ENCODE measurements around the gene C1orf21.

C1orf21 gene

GRCh38 chr1:184497959-184498723, 111.3 kb downstream of the C1orf21 start:
- H3K14ac ChIP-seq (ENCODE audit: low read length): no peak overlapping the region
- no peak overlapping the region for H4K91ac ChIP-seq (ENCODE audit: low read depth, low read length)
- H3K4me2 ChIP-seq (ENCODE audit: low read length): no peak overlapping the region
- H2AFZ ChIP-seq (ENCODE audit: insufficient read depth, low read length, poor library complexity): no peak overlapping the region
- no peak overlapping the region for H2BK120ac ChIP-seq (ENCODE audit: insufficient read depth, low read length, poor library complexity)
- no peak overlapping the region for H2BK5ac ChIP-seq (ENCODE audit: low read depth, low read length, poor library complexity)
- H4K12ac ChIP-seq (ENCODE audit: low read depth, low read length): no peak overlapping the region
- no peak overlapping the region for H2AK5ac ChIP-seq (ENCODE audit: low read length)
- peaks cover 0 to 2% of the 10 kb centered on the region in 2 experiments for H3K36me3 ChIP-seq (ENCODE audit: control insufficient read depth in 1 of 2, insufficient read depth in 2 of 2, low read length in 2 of 2)
- H3K23ac ChIP-seq (ENCODE audit: low read length): no peak overlapping the region
- H3K4ac ChIP-seq (ENCODE audit: low read depth, low read length): no peak overlapping the region
- no peaks in the 10 kb centered on the region for H3K27me3 ChIP-seq (ENCODE audit: insufficient read depth, low read length)
- no peak overlapping the region for H3K18ac ChIP-seq (ENCODE audit: low read length)
- H4K8ac ChIP-seq (ENCODE audit: low read depth, low read length): no peak overlapping the region
- no peak overlapping the region for H2BK12ac ChIP-seq (ENCODE audit: low read length)
- WGBS (ENCODE audit: extremely low coverage, insufficient coverage, insufficient read length): no CpG with 5 or more reads among the region's 10 CpGs
- no peak overlapping the region for H3K9ac ChIP-seq (ENCODE audit: low read length)
- no peak for DNase-seq
- no peaks in the 10 kb centered on the region for H3K79me2 ChIP-seq (ENCODE audit: control insufficient read depth, insufficient read depth, low read length, poor library complexity)
- H3K27ac ChIP-seq (ENCODE audit: low read depth, low read length): no peak overlapping the region
- no peak overlapping the region for H3K4me3 ChIP-seq (ENCODE audit: low read depth, low read length)
- H3K4me1 ChIP-seq (ENCODE audit: control insufficient read depth in 1 of 2, insufficient read depth in 2 of 2, low read length in 2 of 2): no peaks in the 10 kb centered on the region
- H3K79me1 ChIP-seq (ENCODE audit: low read length): no peaks in the 10 kb centered on the region
- no peaks in the 10 kb centered on the region for H3K9me3 ChIP-seq (ENCODE audit: insufficient read depth, low read depth, low read length)

- Histone ChIP-seq H4K12ac (ENCODE audit: low read depth, low read length) (no peak overlapping the region), H3K18ac (ENCODE audit: low read length) (no peak overlapping the region), H2AK5ac (ENCODE audit: low read length) (no peak overlapping the region), H3K9ac (ENCODE audit: low read length) (no peak overlapping the region), H3K4me1 (ENCODE audit: control insufficient read depth in 1 of 2, insufficient read depth in 2 of 2, low read length in 2 of 2) (peaks cover 4% of the 10 kb centered on the region in 2 experiments), H3K27ac (ENCODE audit: low read depth, low read length) (no peak overlapping the region), H2BK120ac (ENCODE audit: insufficient read depth, low read length, poor library complexity) (no peak overlapping the region), H3K4me3 (ENCODE audit: low read depth, low read length) (no peak overlapping the region), H3K23ac (ENCODE audit: low read length) (no peak overlapping the region), H3K14ac (ENCODE audit: low read length) (no peak overlapping the region), H2AFZ (ENCODE audit: insufficient read depth, low read length, poor library complexity) (no peak overlapping the region), H3K79me2 (ENCODE audit: control insufficient read depth, insufficient read depth, low read length, poor library complexity) (no peaks in the 10 kb centered on the region), H4K91ac (ENCODE audit: low read depth, low read length) (no peak overlapping the region), H3K4me2 (ENCODE audit: low read length) (no peak overlapping the region), H3K9me3 (ENCODE audit: insufficient read depth, low read depth, low read length) (no peaks in the 10 kb centered on the region), H3K27me3 (ENCODE audit: insufficient read depth, low read length) (no peaks in the 10 kb centered on the region), H3K4ac (ENCODE audit: low read depth, low read length) (no peak overlapping the region), H2BK5ac (ENCODE audit: low read depth, low read length, poor library complexity) (no peak overlapping the region), H3K36me3 (ENCODE audit: control insufficient read depth in 1 of 2, insufficient read depth in 2 of 2, low read length in 2 of 2) (peaks cover 0 to 2% of the 10 kb centered on the region in 2 experiments), H3K79me1 (ENCODE audit: low read length) (no peaks in the 10 kb centered on the region), H2BK12ac (ENCODE audit: low read length) (no peak overlapping the region), H4K8ac (ENCODE audit: low read depth, low read length) (no peak overlapping the region)
- DNase-seq: no peak
- WGBS (ENCODE audit: extremely low coverage, insufficient coverage, insufficient read length): no CpG with 5 or more reads among the region's 1 CpG
Observed at GRCh38 chr1:184499616-184500015, 112.8 kb downstream of the C1orf21 start.

- Histone ChIP-seq H2BK12ac (ENCODE audit: low read length) (no peak overlapping the region), H3K79me1 (ENCODE audit: low read length) (no peaks in the 10 kb centered on the region), H3K9ac (ENCODE audit: low read length) (no peak overlapping the region), H3K27me3 (ENCODE audit: insufficient read depth, low read length) (no peaks in the 10 kb centered on the region), H4K8ac (ENCODE audit: low read depth, low read length) (no peak overlapping the region), H3K9me3 (ENCODE audit: insufficient read depth, low read depth, low read length) (no peaks in the 10 kb centered on the region), H3K14ac (ENCODE audit: low read length) (no peak overlapping the region), H4K91ac (ENCODE audit: low read depth, low read length) (no peak overlapping the region), H2AFZ (ENCODE audit: insufficient read depth, low read length, poor library complexity) (no peak overlapping the region), H3K79me2 (ENCODE audit: control insufficient read depth, insufficient read depth, low read length, poor library complexity) (no peaks in the 10 kb centered on the region), H2AK5ac (ENCODE audit: low read length) (no peak overlapping the region), H3K4ac (ENCODE audit: low read depth, low read length) (no peak overlapping the region), H4K12ac (ENCODE audit: low read depth, low read length) (no peak overlapping the region), H3K18ac (ENCODE audit: low read length) (no peak overlapping the region), H3K4me1 (ENCODE audit: control insufficient read depth in 1 of 2, insufficient read depth in 2 of 2, low read length in 2 of 2) (peaks cover 4% of the 10 kb centered on the region in 2 experiments), H3K27ac (ENCODE audit: low read depth, low read length) (no peak overlapping the region), H2BK120ac (ENCODE audit: insufficient read depth, low read length, poor library complexity) (no peak overlapping the region), H3K4me2 (ENCODE audit: low read length) (no peak overlapping the region), H3K23ac (ENCODE audit: low read length) (no peak overlapping the region), H3K36me3 (ENCODE audit: control insufficient read depth in 1 of 2, insufficient read depth in 2 of 2, low read length in 2 of 2) (no peaks in the 10 kb centered on the region), H3K4me3 (ENCODE audit: low read depth, low read length) (no peak overlapping the region), H2BK5ac (ENCODE audit: low read depth, low read length, poor library complexity) (no peak overlapping the region)
- WGBS (ENCODE audit: extremely low coverage, insufficient coverage, insufficient read length): no CpG with 5 or more reads among the region's 6 CpGs
- no peak for DNase-seq
Observed at GRCh38 chr1:184502161-184502560, 115.3 kb downstream of the C1orf21 start.

- Histone ChIP-seq H3K14ac (ENCODE audit: low read length) (no peak overlapping the region), H3K4me3 (ENCODE audit: low read depth, low read length) (no peak overlapping the region), H3K79me2 (ENCODE audit: control insufficient read depth, insufficient read depth, low read length, poor library complexity) (no peaks in the 10 kb centered on the region), H3K4ac (ENCODE audit: low read depth, low read length) (no peak overlapping the region), H2BK5ac (ENCODE audit: low read depth, low read length, poor library complexity) (no peak overlapping the region), H3K36me3 (ENCODE audit: control insufficient read depth in 1 of 2, insufficient read depth in 2 of 2, low read length in 2 of 2) (no peaks in the 10 kb centered on the region), H4K8ac (ENCODE audit: low read depth, low read length) (no peak overlapping the region), H4K12ac (ENCODE audit: low read depth, low read length) (no peak overlapping the region), H3K27me3 (ENCODE audit: insufficient read depth, low read length) (no peaks in the 10 kb centered on the region), H2AK5ac (ENCODE audit: low read length) (no peak overlapping the region), H4K91ac (ENCODE audit: low read depth, low read length) (no peak overlapping the region), H3K9ac (ENCODE audit: low read length) (no peak overlapping the region), H3K79me1 (ENCODE audit: low read length) (no peaks in the 10 kb centered on the region), H2BK120ac (ENCODE audit: insufficient read depth, low read length, poor library complexity) (no peak overlapping the region), H3K4me2 (ENCODE audit: low read length) (no peak overlapping the region), H3K23ac (ENCODE audit: low read length) (no peak overlapping the region), H2BK12ac (ENCODE audit: low read length) (no peak overlapping the region), H2AFZ (ENCODE audit: insufficient read depth, low read length, poor library complexity) (no peak overlapping the region), H3K27ac (ENCODE audit: low read depth, low read length) (no peak overlapping the region), H3K18ac (ENCODE audit: low read length) (no peak overlapping the region), H3K9me3 (ENCODE audit: insufficient read depth, low read depth, low read length) (no peaks in the 10 kb centered on the region), H3K4me1 (ENCODE audit: control insufficient read depth in 1 of 2, insufficient read depth in 2 of 2, low read length in 2 of 2) (peaks cover 4% of the 10 kb centered on the region in 2 experiments)
- WGBS (ENCODE audit: extremely low coverage, insufficient coverage, insufficient read length): no CpG with 5 or more reads among the region's 6 CpGs
- no peak for DNase-seq
Observed at GRCh38 chr1:184503221-184503749, 116.5 kb downstream of the C1orf21 start.

Data from trophoblast cell (in vitro differentiated cells and primary cell).